Astrocyte (in vitro differentiated cells and primary cell): ENCODE measurements around the gene COA1. TPM values are rescaled to one million over a fixed set of nuclear protein-coding genes. Genes with fewer than 3 reads are reported as not detected.
A peak's percentile ranks its signal among the peaks of the same experiment; 100 is the strongest.

Experiments
- DNase-seq: peaks from one replicate; pipeline ENCODE4 v3.0.0-alpha.2; 2010; ENCODE audit warnings: low read depth
- FAIRE-seq: peaks from 2 replicates; lab custom pipeline; 2011; peaks lifted over from hg19 to GRCh38; lab: Jason Lieb, UNC
- H2AFZ ChIP-seq: 2 replicates; pipeline ENCODE4 v1.6.0; 2012; ENCODE audit warnings: low read depth, low read length, inconsistent platforms
- H3K27ac ChIP-seq: 2 replicates; pipeline ENCODE4 v1.5.1; 2011; ENCODE audit warnings: low read depth, low read length, inconsistent platforms
- H3K27me3 ChIP-seq: 2 replicates; pipeline ENCODE4 v1.6.0; 2011; ENCODE audit warnings: low read length, inconsistent platforms; ENCODE audit not compliant: insufficient read depth
- H3K36me3 ChIP-seq: 2 replicates; pipeline ENCODE4 v1.5.1; 2011; ENCODE audit warnings: low read length, inconsistent platforms; ENCODE audit not compliant: insufficient read depth
- H3K4me1 ChIP-seq: 2 replicates; pipeline ENCODE4 v1.5.1; 2011; ENCODE audit warnings: low read length, inconsistent platforms; ENCODE audit not compliant: insufficient read depth
- H3K4me2 ChIP-seq: 2 replicates; pipeline ENCODE4 v1.6.0; 2012; ENCODE audit warnings: low read length, inconsistent platforms
- H3K4me3 ChIP-seq: 2 replicates; pipeline ENCODE4 v1.5.1; 2011; ENCODE audit warnings: low read depth, mild to moderate bottlenecking, low read length, inconsistent platforms; ENCODE audit not compliant: insufficient read depth
- H3K79me2 ChIP-seq: 2 replicates; pipeline ENCODE4 v1.6.0; 2012; ENCODE audit warnings: mild to moderate bottlenecking, low read length, inconsistent platforms; ENCODE audit not compliant: insufficient read depth
- H3K9ac ChIP-seq: 2 replicates; pipeline ENCODE4 v1.6.0; 2012; ENCODE audit warnings: mild to moderate bottlenecking, low read length, inconsistent platforms
- H3K9me3 ChIP-seq: 2 replicates; pipeline ENCODE4 v1.5.1; 2012; ENCODE audit warnings: low read depth, mild to moderate bottlenecking, low read length, inconsistent platforms; ENCODE audit not compliant: insufficient read depth
- H4K20me1 ChIP-seq: 2 replicates; pipeline ENCODE4 v1.6.0; 2012; ENCODE audit warnings: low read length, inconsistent platforms; ENCODE audit not compliant: insufficient read depth
- H3K27ac Mint-ChIP-seq: one replicate; pipeline ENCODE4 v1.8.0; 2021; ENCODE audit warnings: mild to moderate bottlenecking, mixed read lengths; ENCODE audit not compliant: unreplicated experiment
- H3K27me3 Mint-ChIP-seq: one replicate; pipeline ENCODE4 v1.8.0; 2021; ENCODE audit warnings: low read depth, mixed read lengths; ENCODE audit not compliant: unreplicated experiment
- H3K36me3 Mint-ChIP-seq: one replicate; pipeline ENCODE4 v1.8.0; 2021; ENCODE audit warnings: low read depth, mixed read lengths; ENCODE audit not compliant: unreplicated experiment
- H3K4me1 Mint-ChIP-seq: one replicate; pipeline ENCODE4 v1.8.0; 2021; ENCODE audit warnings: low read depth, mixed read lengths; ENCODE audit not compliant: unreplicated experiment
- H3K4me3 Mint-ChIP-seq: one replicate; pipeline ENCODE4 v1.8.0; 2021; ENCODE audit warnings: mild to moderate bottlenecking, moderate library complexity, mixed read lengths; ENCODE audit not compliant: unreplicated experiment
- H3K9me3 Mint-ChIP-seq: one replicate; pipeline ENCODE4 v1.8.0; 2021; ENCODE audit warnings: mild to moderate bottlenecking, mixed read lengths; ENCODE audit not compliant: unreplicated experiment
- CTCF ChIP-seq: IDR thresholded peaks from 2 replicates; pipeline ENCODE4 v1.5.1; 2011; ENCODE audit warnings: low read depth, mild to moderate bottlenecking, inconsistent platforms, low read length, moderate library complexity; ENCODE audit not compliant: insufficient read depth
- EZH2 ChIP-seq: IDR thresholded peaks from 2 replicates; pipeline ENCODE4 v1.6.1; 2012; ENCODE audit warnings: mild to moderate bottlenecking, low read length, inconsistent platforms; ENCODE audit not compliant: insufficient read depth
- total RNA-seq: library from RNA; stranded (reverse); gene quantifications from 2 replicates; pipeline ENCODE4 v1.2.1, GENCODE V29; 2021

COA1 gene
- total RNA-seq, 1 donor from 2014 or later: 47.0 TPM

- no peaks in the 10 kb centered on the region for H3K9me3 ChIP-seq
- no peak overlapping the region for H3K9ac ChIP-seq
- no peak overlapping the region for H3K27ac ChIP-seq
- H2AFZ ChIP-seq: no peak overlapping the region
- no peak for TF ChIP-seq EZH2
- no peak for TF ChIP-seq CTCF
- peaks cover 20% of the 10 kb centered on the region for H3K4me1 Mint-ChIP-seq
- H3K4me3 ChIP-seq: no peak overlapping the region
- no peaks in the 10 kb centered on the region for H3K27me3 Mint-ChIP-seq
- no peaks in the 10 kb centered on the region for H3K36me3 ChIP-seq
- H3K36me3 Mint-ChIP-seq: peaks cover 1% of the 10 kb centered on the region
- peaks cover 5% of the 10 kb centered on the region for H3K79me2 ChIP-seq
- H3K4me2 ChIP-seq: no peak overlapping the region
- peak overlapping the region; percentile 75 for H3K27ac Mint-ChIP-seq
- H3K4me3 Mint-ChIP-seq: peak overlapping the region; percentile 83
- peaks cover 13% of the 10 kb centered on the region for H3K4me1 ChIP-seq
- H4K20me1 ChIP-seq: no peaks in the 10 kb centered on the region
- DNase-seq (peak; percentile 79), FAIRE-seq (no peak)
- H3K9me3 Mint-ChIP-seq: peaks cover 2% of the 10 kb centered on the region
- no peaks in the 10 kb centered on the region for H3K27me3 ChIP-seq
These were observed 27.2 kb upstream of the COA1 start for GRCh38 chr7:43756368-43757072.

- Histone ChIP-seq H4K20me1 (no peaks in the 10 kb centered on the region), H3K4me1 (peaks cover 13% of the 10 kb centered on the region), H3K27me3 (no peaks in the 10 kb centered on the region), H3K9me3 (no peaks in the 10 kb centered on the region), H3K4me2 (no peak overlapping the region), H3K9ac (no peak overlapping the region), H2AFZ (no peak overlapping the region), H3K36me3 (no peaks in the 10 kb centered on the region), H3K4me3 (no peak overlapping the region), H3K27ac (no peak overlapping the region), H3K79me2 (no peaks in the 10 kb centered on the region)
- TF ChIP-seq EZH2 (no peak), CTCF (no peak)
- FAIRE-seq (no peak), DNase-seq (no peak)
- Mint-ChIP-seq H3K9me3 (peaks cover 2% of the 10 kb centered on the region), H3K27me3 (peaks cover 6% of the 10 kb centered on the region), H3K27ac (no peak overlapping the region), H3K4me1 (peaks cover 20% of the 10 kb centered on the region), H3K4me3 (no peak overlapping the region), H3K36me3 (no peaks in the 10 kb centered on the region)
These were observed 25.3 kb upstream of the COA1 start for GRCh38 chr7:43754596-43754995.

- no peak overlapping the region for H3K4me2 ChIP-seq
- Mint-ChIP-seq H3K4me1 (peaks cover 20% of the 10 kb centered on the region), H3K9me3 (peaks cover 2% of the 10 kb centered on the region), H3K4me3 (no peak overlapping the region), H3K27me3 (peaks cover 12% of the 10 kb centered on the region), H3K36me3 (no peaks in the 10 kb centered on the region), H3K27ac (no peak overlapping the region)
- no peaks in the 10 kb centered on the region for H3K79me2 ChIP-seq
- H3K9me3 ChIP-seq: no peaks in the 10 kb centered on the region
- no peak overlapping the region for H3K4me3 ChIP-seq
- no peak overlapping the region for H2AFZ ChIP-seq
- no peaks in the 10 kb centered on the region for H3K36me3 ChIP-seq
- no peak for TF ChIP-seq CTCF
- no peak for TF ChIP-seq EZH2
- H3K27me3 ChIP-seq: no peaks in the 10 kb centered on the region
- H3K9ac ChIP-seq: no peak overlapping the region
- no peak overlapping the region for H3K27ac ChIP-seq
- peaks cover 8% of the 10 kb centered on the region for H3K4me1 ChIP-seq
- no peak for DNase-seq
- no peak for FAIRE-seq
- no peaks in the 10 kb centered on the region for H4K20me1 ChIP-seq
These were observed 24.5 kb upstream of the COA1 start for GRCh38 chr7:43753843-43754242.
